Esophagus muscularis mucosa (tissue), 4 donors: ENCODE results near the gene GSDME. TPM values are rescaled to one million over a fixed set of nuclear protein-coding genes. Genes with fewer than 3 reads are reported as not detected.

Experiments used
- DNase-seq: peaks from one replicate; pipeline ENCODE4 v3.0.0-alpha.2; 2017; ENCODE audit errors: extremely low spot score
- H3K27ac ChIP-seq, 4 donors: fragments of 200-600 bp; sonication (generic); replicated peaks in 1 of 4; 1 replicate in 3 of 4; 2 replicates in 1 of 4; pipeline ENCODE4 v1.5.1; 2016 to 2019; ENCODE audit warnings: mild to moderate bottlenecking in 1 of 4
- H3K27me3 ChIP-seq, 4 donors: fragments of 200-600 bp; sonication (generic); one replicate each; pipeline versions ENCODE4 v1.5.1 to v1.6.0; 2016 to 2019
- H3K36me3 ChIP-seq, 4 donors: fragments of 200-600 bp; sonication (generic); one replicate each; pipeline ENCODE4 v1.5.1; 2016 to 2019
- H3K4me1 ChIP-seq, 4 donors: fragments of 200-600 bp; sonication (generic); one replicate each; pipeline ENCODE4 v1.5.1; 2016 to 2019
- H3K4me3 ChIP-seq, 4 donors: fragments of 200-600 bp; sonication (generic); 1 replicate in 2 of 4; 2 replicates in 2 of 4; pipeline ENCODE4 v1.5.1; 2016 to 2019; ENCODE audit warnings: mild to moderate bottlenecking in 4 of 4, moderate library complexity in 1 of 4
- H3K9me3 ChIP-seq, 4 donors: fragments of 200-600 bp; sonication (generic); 1 replicate in 3 of 4; 2 replicates in 1 of 4; pipeline ENCODE4 v1.5.1; 2016 to 2019
- CTCF ChIP-seq, 3 experiments: fragments of 200-600 bp in 2 of 3; fragments of 450-650 bp in 1 of 3; sonication (generic) in 2 of 3; IDR thresholded peaks; one replicate each; pipeline ENCODE4 v1.5.1; 2017 to 2019; ENCODE audit warnings: antibody characterized with exemption in 3 of 3, mild to moderate bottlenecking in 2 of 3, moderate library complexity in 1 of 3
- EP300 ChIP-seq: sonication (generic); formaldehyde crosslinking; IDR thresholded peaks from one replicate; pipeline ENCODE4 v1.6.1; 2017; ENCODE audit warnings: antibody characterized with exemption
- POLR2A ChIP-seq: fragments of 450-650 bp; IDR thresholded peaks from one replicate; pipeline ENCODE4 v1.6.1; 2017; ENCODE audit warnings: antibody characterized with exemption, moderate library complexity, mild to moderate bottlenecking, low read depth
- POLR2AphosphoS5 ChIP-seq, 2 donors: sonication (generic); formaldehyde crosslinking; IDR thresholded peaks; one replicate each; pipeline ENCODE4 v1.6.1; 2017; ENCODE audit warnings: antibody characterized with exemption in 2 of 2
- WGBS: methylation state at CpG from one replicate; pipeline ENCODE4 v1.1.5; 2018; 5-methylcytosine and 5-hydroxymethylcytosine counted together
- intact Hi-C: fragments of 100-400 bp; cut with DNase I; formaldehyde crosslinking; loops from one replicate; pipeline ENCODE4 v1.15.1; 2023
- total RNA-seq, 4 donors: library from RNA; depleted of rRNA; stranded (reverse); fragments of >200 nt; gene quantifications; one replicate each; pipeline versions ENCODE4 v1.1.0 to v1.2.1, GENCODE V29; 2016

Gene GSDME
- total RNA-seq, 4 donors from 2014 or later, result 6.5 to 12.2 (median 11.0) TPM

DNA sequence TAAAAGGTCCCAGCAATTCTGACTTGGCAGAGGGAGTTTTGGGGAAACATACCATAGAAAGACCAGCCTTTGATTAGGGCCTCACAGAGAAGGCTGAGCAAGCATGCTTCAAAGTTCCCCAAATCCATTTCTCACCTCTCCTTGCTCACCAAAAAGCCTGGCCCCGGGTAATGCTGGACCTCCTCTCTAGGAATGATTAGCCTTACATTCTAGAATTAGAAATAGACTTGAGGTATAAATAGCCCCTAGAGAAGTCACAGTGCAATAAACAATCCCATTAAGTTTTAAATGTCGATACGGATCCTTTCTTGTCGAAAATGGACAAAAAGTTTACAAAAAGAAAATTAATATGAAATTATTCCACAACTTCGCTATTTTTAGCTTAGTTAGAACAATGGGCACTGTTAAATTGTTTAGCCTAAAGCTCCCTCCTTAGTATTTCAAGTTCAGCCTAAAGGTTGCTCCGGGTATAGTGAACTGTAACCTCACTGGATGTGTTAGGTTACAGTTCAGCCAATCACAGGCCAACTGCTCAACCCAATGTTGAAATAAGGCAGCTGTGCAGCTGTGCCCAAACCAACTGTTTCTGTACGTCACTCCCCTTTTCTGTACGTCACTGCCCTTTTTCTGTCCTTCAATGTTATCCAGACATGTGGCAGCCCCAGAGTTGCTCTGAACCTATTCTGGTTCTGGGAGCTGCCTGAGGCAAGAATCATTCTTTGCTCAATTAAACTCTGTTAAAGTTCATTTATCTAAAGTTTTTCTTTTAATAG is 7.9 kb upstream of the GSDME start:
- Histone ChIP-seq H3K27me3 (peaks cover 0 to 5% (median 0%) of the 10 kb centered on the region in 4 donors), H3K36me3 (no peaks in the 10 kb centered on the region), H3K9me3 (no peaks in the 10 kb centered on the region), H3K4me3 (no peak overlapping the region), H3K27ac (no peak overlapping the region), H3K4me1 (no peaks in the 10 kb centered on the region)
- TF ChIP-seq POLR2A, result no peak
- WGBS, result 50% methylated on average over 8 of the region's 8 CpGs
- DNase-seq, result no peak
- intact Hi-C loops, result no loop called here

DNA sequence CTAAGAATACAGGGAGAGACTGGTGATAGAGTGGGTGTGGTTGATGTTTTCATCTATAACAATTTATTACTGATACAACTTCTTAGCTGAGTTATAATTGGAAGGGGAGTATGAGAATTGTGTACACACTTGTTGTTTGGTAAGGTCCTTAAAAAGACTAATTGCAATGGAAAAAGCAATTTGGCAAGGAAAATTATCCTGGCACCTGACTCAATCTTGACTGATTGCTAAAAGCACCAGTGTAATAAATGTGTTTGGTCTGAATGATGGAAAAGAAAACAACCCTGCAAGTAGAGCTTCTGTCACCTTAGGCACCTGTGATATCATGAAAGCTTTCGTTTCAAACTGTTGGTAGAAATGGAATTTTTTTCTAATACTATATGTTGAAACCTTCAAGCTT is 6.7 kb upstream of the GSDME start:
- Histone ChIP-seq H3K9me3 (no peaks in the 10 kb centered on the region), H3K27me3 (peaks cover 0 to 5% (median 0%) of the 10 kb centered on the region in 4 donors), H3K27ac (no peak overlapping the region), H3K36me3 (no peaks in the 10 kb centered on the region), H3K4me3 (no peak overlapping the region), H3K4me1 (no peaks in the 10 kb centered on the region)
- no peak for DNase-seq
- TF ChIP-seq POLR2A (no peak), CTCF (IDR thresholded peaks at IDR 0.05) (no peak), EP300 (no peak), POLR2AphosphoS5 (IDR thresholded peaks at IDR 0.05) (no peak)
- WGBS, result 77% methylated on average over 1 of the region's 1 CpG
- intact Hi-C loops, result no loop called here

GRCh38 chr7:24763303-24763901 is 6.1 kb upstream of the GSDME start:
- TF ChIP-seq POLR2AphosphoS5 (IDR thresholded peaks at IDR 0.05) (no peak), CTCF (IDR thresholded peaks at IDR 0.05) (no peak), EP300 (no peak), POLR2A (no peak)
- WGBS, result 78% methylated on average over 5 of the region's 5 CpGs
- Histone ChIP-seq H3K4me3 (no peak overlapping the region), H3K9me3 (no peaks in the 10 kb centered on the region), H3K27ac (no peak overlapping the region), H3K36me3 (no peaks in the 10 kb centered on the region), H3K4me1 (peaks cover 0 to 1% (median under 1%) of the 10 kb centered on the region in 4 donors), H3K27me3 (peaks cover 0 to 5% (median 0%) of the 10 kb centered on the region in 4 donors)
- DNase-seq, result peak; percentile 60
- intact Hi-C loops, result no loop called here

GRCh38 chr7:24762771-24763170 is 5.5 kb upstream of the GSDME start:
- no peaks in the 10 kb centered on the region for H3K9me3 ChIP-seq
- intact Hi-C loops, result no loop called here
- no peaks in the 10 kb centered on the region for H3K36me3 ChIP-seq
- no peak overlapping the region for H3K27ac ChIP-seq
- DNase-seq, result peak; percentile 55
- no peak overlapping the region for H3K4me3 ChIP-seq
- no peak for TF ChIP-seq CTCF (IDR thresholded peaks at IDR 0.05)
- H3K4me1 ChIP-seq, result peaks cover 4 to 8% (median 7%) of the 10 kb centered on the region in 4 donors
- H3K27me3 ChIP-seq, result no peaks in the 10 kb centered on the region
- WGBS, result 75% methylated on average over 7 of the region's 7 CpGs

DNA sequence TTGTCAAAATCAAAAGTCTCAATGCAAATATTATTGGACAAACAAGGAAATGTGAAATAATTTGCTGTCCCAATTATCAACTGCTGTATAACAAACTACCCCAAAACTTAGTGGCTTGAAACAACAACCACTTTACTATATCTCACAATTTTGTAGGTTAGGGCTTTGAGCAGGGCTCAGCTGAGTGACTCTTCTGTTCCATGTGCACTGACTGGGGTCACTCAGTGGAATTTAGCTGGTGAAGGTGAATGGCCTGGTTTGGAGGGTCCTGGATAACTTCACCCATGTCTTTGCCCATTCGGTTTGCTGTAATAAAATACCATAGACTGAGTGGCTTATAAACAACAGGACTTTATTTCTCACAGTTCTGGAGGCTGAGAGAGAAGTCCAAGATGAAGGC is 3.7 kb upstream of the GSDME start:
- Histone ChIP-seq H3K4me3 (no peak overlapping the region), H3K9me3 (no peaks in the 10 kb centered on the region), H3K4me1 (peaks cover 4 to 24% (median 17%) of the 10 kb centered on the region in 4 donors), H3K27me3 (peaks cover 0 to 5% (median 0%) of the 10 kb centered on the region in 4 donors), H3K27ac (no peak overlapping the region), H3K36me3 (no peaks in the 10 kb centered on the region)
- intact Hi-C loops, result no loop called here
- no peak for DNase-seq
- TF ChIP-seq POLR2A, result no peak
- WGBS, result 89% methylated on average over 1 of the region's 1 CpG
